ENCODE data around the gene FGF18. TPM values are rescaled to one million over a fixed set of nuclear protein-coding genes. Genes with fewer than 3 reads are reported as not detected.

The FGF18 gene
- total and polyA plus RNA-seq, 2 experiments from 2014 or later = 0.56 to 0.86 TPM

- Mint-ChIP-seq H3K4me3 (no peak overlapping the region), H3K27ac (no peak overlapping the region), H3K36me3 (ENCODE audit: low read depth) (no peaks in the 10 kb centered on the region), H3K4me1 (peaks cover 12% of the 10 kb centered on the region), H3K27me3 (ENCODE audit: insufficient read depth, low read depth, poor library complexity) (no peaks in the 10 kb centered on the region), H3K9me3 (no peaks in the 10 kb centered on the region)
- Histone ChIP-seq H3K4me2 (no peak overlapping the region), H3K79me2 (replicated peaks; ENCODE audit: insufficient read depth) (no peaks in the 10 kb centered on the region), H3K27ac (ENCODE audit: low read depth) (no peak overlapping the region), H3K4me1 (ENCODE audit: insufficient read depth) (no peaks in the 10 kb centered on the region), H3K9me2 (ENCODE audit: insufficient read depth) (no peaks in the 10 kb centered on the region), H3K27me3 (ENCODE audit: insufficient read depth) (no peaks in the 10 kb centered on the region), H4K20me1 (replicated peaks; ENCODE audit: insufficient read depth) (no peaks in the 10 kb centered on the region), H3K4me3 (no peak overlapping the region), H3F3A (replicated peaks; ENCODE audit: low read depth) (no peaks in the 10 kb centered on the region), H2AFZ (no peak overlapping the region), H3K36me3 (ENCODE audit: insufficient read depth) (no peaks in the 10 kb centered on the region)
- ATAC-seq (no peak), DNase-seq (ENCODE audit: low spot score) (no peak)
- no peak for TF ChIP-seq ZNF331 (CRISPR knock-in tag; IDR thresholded peaks at IDR 0.05; ENCODE audit: low read depth)
- no peak for TF ChIP-seq EZH2phosphoT487 (IDR thresholded peaks at IDR 0.05; ENCODE audit: unreplicated experiment)
- TF ChIP-seq EZH2 (IDR thresholded peaks at IDR 0.05; ENCODE audit: low read depth, unreplicated experiment) = no peak
- no peak for TF ChIP-seq ETS1 (IDR thresholded peaks at IDR 0.05)
- no peak for TF ChIP-seq CTCF (conservative IDR thresholded peaks at IDR 0.05; ENCODE audit: low read depth in 2 of 2)
- TF ChIP-seq ZNF114 (CRISPR knock-in tag; IDR thresholded peaks at IDR 0.05) = no peak
- no peak for TF ChIP-seq STAT1 (IDR thresholded peaks at IDR 0.05; ENCODE audit: unreplicated experiment)
- TF ChIP-seq JUNB (IDR thresholded peaks at IDR 0.05; ENCODE audit: unreplicated experiment) = no peak
- TF ChIP-seq NANOG (IDR thresholded peaks at IDR 0.05; ENCODE audit: borderline replicate concordance) = no peak
- TF ChIP-seq REST (IDR thresholded peaks at IDR 0.05; ENCODE audit: unreplicated experiment) = no peak
- no peak for TF ChIP-seq POLR2AphosphoS5 (IDR thresholded peaks at IDR 0.05; ENCODE audit: low read depth)
- TF ChIP-seq ZNF462 (CRISPR knock-in tag; IDR thresholded peaks at IDR 0.05) = no peak
- no peak for TF ChIP-seq CREB1 (CRISPR knock-in tag; IDR thresholded peaks at IDR 0.05; ENCODE audit: low read depth)
These were observed 60.8 kb downstream of the FGF18 start for GRCh38 chr5:171480239-171480638.
